HG03139 (cell line): Measurements from ENCODE around the gene LDLRAP1.
"Not testable (repeated sequence)": the region's sequence is repeated elsewhere in the genome, so short reads cannot be mapped to it uniquely, and the experiment has no call there.

ENCODE experiments used
- ATAC-seq: cut with Tn5 transposase; IDR thresholded peaks from one replicate; pipeline ENCODE4 v1.9.1; 2021; ENCODE audit not compliant: unreplicated experiment

LDLRAP1 gene

GRCh38 chr1:25575191-25575590, 31.8 kb downstream of the LDLRAP1 start:
- ATAC-seq: no peak

- no peak for ATAC-seq
Measured at GRCh38 chr1:25576459-25577133, 33.2 kb downstream of the LDLRAP1 start.

- ATAC-seq: no peak
Measured at GRCh38 chr1:25577134-25577920, 33.9 kb downstream of the LDLRAP1 start.

GRCh38 chr1:25579292-25580252, 36.2 kb downstream of the LDLRAP1 start:
- ATAC-seq: no peak

GRCh38 chr1:25580927-25581326, 37.5 kb downstream of the LDLRAP1 start:
- no peak for ATAC-seq

- no peak for ATAC-seq
Measured at GRCh38 chr1:25581764-25582163, 38.4 kb downstream of the LDLRAP1 start.

GRCh38 chr1:25583519-25584370, 40.3 kb downstream of the LDLRAP1 start:
- ATAC-seq: no peak

GRCh38 chr1:25586181-25586588, 42.8 kb downstream of the LDLRAP1 start:
- no peak for ATAC-seq

GRCh38 chr1:25587290-25587689, 43.9 kb downstream of the LDLRAP1 start:
- no peak for ATAC-seq

- not testable (repeated sequence) for ATAC-seq
Measured at GRCh38 chr1:25588224-25588623, 44.8 kb downstream of the LDLRAP1 start.

- ATAC-seq: not testable (repeated sequence)
Measured at GRCh38 chr1:25588786-25589185, 45.4 kb downstream of the LDLRAP1 start.

GRCh38 chr1:25590096-25590824, 46.9 kb downstream of the LDLRAP1 start:
- no peak for ATAC-seq

GRCh38 chr1:25593861-25594260, 50.5 kb downstream of the LDLRAP1 start:
- ATAC-seq: no peak

GRCh38 chr1:25594971-25595370, 51.6 kb downstream of the LDLRAP1 start:
- ATAC-seq: no peak

GRCh38 chr1:25596641-25597040, 53.2 kb downstream of the LDLRAP1 start:
- not testable (repeated sequence) for ATAC-seq

- no peak for ATAC-seq
Measured at GRCh38 chr1:25598879-25599278, 55.5 kb downstream of the LDLRAP1 start.

- no peak for ATAC-seq
Measured at GRCh38 chr1:25599969-25600610, 56.7 kb downstream of the LDLRAP1 start.

- not testable (repeated sequence) for ATAC-seq
Measured at GRCh38 chr1:25600971-25601699, 57.7 kb downstream of the LDLRAP1 start.
